CD4-positive, alpha-beta T cell treated with Interferon gamma for 1 hour (primary cell): Measurements from ENCODE around the gene CAPN5.
A peak's percentile ranks its signal among the peaks of the same experiment; 100 is the strongest.
"Not testable (repeated sequence)": the region's sequence is repeated elsewhere in the genome, so short reads cannot be mapped to it uniquely, and the experiment has no call there.

Experiments
- DNase-seq: peaks from one replicate; pipeline ENCODE4 v3.0.0-alpha.2; 2020

Gene CAPN5

DNA sequence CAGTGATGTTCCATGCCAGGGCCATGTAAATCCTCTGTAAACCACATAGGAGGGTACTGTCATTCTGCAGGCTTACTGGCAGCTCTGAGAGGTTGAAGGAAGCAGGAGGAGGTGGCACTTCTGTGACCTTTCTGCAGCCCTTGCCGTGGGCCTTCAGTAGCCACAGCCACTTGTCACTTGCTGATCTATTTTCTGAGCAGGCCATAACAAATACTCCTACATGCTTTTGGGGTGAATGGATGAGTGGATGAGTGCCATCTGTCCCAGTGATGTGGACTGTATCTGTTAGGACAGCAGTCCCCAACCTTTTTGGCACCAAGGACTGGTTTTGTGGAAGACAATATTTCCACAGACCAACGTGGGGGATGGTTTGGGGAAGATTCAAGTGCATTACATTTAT lies 22.4 kb upstream of the CAPN5 start:
- no peak for DNase-seq

DNA sequence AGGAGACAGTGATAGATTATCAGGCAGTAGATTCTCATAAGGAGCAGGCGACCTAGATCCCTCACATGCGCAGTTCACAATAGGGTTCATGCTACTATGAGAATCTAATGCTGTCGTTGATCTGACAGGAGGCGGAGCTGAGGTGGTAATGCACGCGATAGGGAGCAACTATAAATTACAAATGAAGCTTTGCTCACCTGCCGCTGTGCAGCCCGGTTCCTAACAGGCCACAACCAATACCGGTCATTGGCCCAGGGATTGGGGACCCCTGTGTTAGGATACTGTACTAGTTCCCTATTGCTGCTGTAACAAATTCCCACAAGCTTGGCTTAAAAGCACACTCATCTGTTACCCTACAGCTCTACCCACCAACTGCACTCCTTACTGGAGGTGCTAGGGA lies 21.9 kb upstream of the CAPN5 start:
- no peak for DNase-seq

DNA sequence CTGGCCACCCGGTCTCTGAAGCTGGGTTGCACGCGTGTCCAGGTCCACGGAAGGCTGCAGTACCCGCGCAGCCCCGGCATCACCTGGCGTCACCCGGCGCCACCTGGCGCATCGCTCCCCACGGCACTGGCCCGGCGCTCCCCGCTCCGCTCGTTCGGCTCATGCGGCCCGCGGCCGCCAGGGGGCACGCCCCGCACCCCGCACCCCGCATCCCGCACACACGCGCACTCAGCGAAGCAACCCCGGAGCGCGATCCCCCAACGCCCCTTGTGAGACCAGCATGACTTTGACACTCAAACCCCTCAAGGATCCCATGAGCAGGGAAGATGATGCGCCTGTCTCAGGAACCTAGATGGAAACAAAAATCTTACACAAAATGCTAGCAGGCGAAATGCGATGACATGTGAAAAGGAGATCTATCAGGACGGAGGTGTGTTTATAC lies 20.7 kb upstream of the CAPN5 start:
- DNase-seq: peak; percentile 47

DNA sequence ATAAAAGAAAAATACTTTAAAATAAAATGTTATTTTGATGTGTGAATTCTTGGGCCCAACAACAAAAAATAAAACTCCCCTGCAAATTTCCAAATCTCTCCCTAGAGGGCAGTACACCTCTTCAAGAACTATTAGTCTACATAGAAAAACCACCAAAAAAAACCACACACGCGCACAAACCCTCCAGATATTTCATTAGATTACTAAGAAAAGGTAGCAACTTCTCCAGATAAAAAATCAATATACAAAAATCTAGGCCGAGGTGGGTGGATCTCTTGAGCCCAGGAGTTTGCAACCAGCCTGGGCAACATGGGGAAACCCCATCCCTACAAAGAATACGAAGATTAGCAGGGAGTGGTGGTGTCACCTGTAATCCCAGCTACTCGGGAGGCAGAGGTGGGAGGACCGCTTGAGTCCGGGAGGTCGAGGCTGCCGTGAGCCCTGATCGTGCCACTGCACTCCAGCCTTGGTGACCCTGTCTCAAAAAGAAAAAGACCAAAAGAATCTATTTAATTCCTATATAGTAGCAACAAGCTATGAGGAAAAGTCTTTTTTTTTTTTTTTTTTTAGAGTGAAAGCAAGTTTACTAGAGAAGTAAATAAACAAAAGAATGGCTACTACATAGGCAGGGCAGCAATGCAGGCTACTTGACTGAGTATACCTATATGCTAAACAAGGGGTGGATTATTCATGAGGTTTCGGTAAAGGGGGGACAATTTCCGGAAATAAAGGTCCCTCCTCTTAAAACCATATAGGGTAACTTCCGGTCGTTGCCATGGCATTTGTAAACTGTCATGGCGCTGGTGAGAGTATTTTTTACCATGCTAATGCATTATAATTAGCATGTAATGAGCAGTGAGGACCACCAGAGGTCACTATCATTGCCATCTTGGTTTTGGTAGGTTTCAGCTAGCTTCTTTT lies 19.5 kb upstream of the CAPN5 start:
- DNase-seq: peak; percentile 86

DNA sequence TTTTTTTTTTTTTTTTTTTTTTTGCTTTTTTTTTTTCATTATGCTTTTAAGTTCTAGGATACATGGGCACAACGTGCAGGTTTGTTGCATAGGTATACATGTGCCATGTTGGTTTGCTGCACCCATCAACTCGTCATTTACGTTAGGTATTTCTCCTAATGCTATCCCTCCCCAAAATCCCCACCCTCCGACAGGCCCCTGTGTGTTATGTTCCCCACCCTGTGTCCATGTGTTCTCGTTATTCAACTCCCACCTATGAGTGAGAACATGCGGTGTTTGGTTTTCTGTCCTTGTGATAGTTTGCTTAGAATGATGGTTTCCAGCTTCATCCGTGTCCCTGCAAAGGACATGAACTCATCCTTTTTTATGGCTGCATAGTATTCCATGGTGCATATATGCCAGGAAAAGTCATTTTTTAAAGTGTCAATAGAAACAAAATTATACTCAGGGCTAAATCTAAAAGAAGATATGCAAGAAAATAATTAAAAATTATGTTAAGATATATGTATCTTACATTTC lies 18.8 kb upstream of the CAPN5 start:
- not testable (repeated sequence) for DNase-seq

DNA sequence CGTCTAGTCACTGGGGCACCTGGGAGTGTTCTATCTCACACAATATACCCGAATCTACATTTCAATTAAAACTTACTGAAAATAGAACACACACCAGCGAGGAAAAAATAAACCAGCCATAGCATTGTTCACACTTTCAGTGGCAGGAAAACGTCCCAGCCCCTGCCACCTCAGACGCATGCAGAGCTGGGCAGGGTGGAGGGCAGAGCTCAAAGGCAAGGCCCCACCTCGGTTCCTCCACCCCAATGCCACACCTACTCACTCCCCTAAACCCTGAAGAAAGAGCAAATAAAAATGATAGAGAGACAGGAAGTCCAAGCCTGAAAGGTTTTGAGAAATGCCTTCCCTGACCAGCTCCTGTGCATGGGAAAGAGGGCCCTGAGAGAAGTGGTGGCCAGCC lies 17.7 kb upstream of the CAPN5 start:
- DNase-seq: no peak

DNA sequence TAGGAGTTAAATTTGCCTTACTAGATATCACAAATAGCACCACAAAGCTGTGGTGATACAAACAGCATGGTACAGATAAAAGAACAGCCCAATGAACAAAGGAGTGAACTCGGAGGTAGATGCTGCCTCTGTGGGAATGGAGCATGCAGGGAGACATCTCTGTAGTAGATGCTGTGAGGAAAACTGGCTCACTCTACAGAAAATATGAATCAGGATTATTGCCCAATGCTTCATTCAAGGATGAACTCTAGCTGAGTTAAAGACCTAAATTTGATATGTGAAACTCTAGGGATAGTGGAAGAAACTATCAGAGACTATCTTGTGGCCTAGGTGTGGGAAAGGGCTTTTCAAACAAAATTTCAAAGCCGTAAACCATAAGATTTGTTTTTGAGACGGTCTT lies 15.3 kb upstream of the CAPN5 start:
- no peak for DNase-seq

DNA sequence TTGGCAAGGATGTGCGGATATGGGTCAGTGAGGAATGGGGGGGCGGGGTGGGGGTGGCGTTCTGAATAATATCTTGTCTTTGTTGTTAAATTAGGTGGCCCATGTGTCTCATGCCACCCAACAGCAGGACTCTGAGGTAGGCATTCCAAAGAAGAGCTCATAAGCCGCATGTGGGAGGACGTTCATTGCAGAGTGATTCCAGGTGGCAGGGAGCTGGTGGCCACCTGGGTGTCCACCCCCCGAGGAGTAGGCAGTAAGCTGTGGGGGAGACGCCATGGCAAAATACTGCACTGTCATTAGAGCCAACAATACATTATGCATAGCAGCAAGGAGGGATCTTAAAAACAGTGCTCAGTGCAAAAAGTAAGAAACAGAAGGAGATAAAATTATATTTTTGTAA lies 14.3 kb upstream of the CAPN5 start:
- no peak for DNase-seq

DNA sequence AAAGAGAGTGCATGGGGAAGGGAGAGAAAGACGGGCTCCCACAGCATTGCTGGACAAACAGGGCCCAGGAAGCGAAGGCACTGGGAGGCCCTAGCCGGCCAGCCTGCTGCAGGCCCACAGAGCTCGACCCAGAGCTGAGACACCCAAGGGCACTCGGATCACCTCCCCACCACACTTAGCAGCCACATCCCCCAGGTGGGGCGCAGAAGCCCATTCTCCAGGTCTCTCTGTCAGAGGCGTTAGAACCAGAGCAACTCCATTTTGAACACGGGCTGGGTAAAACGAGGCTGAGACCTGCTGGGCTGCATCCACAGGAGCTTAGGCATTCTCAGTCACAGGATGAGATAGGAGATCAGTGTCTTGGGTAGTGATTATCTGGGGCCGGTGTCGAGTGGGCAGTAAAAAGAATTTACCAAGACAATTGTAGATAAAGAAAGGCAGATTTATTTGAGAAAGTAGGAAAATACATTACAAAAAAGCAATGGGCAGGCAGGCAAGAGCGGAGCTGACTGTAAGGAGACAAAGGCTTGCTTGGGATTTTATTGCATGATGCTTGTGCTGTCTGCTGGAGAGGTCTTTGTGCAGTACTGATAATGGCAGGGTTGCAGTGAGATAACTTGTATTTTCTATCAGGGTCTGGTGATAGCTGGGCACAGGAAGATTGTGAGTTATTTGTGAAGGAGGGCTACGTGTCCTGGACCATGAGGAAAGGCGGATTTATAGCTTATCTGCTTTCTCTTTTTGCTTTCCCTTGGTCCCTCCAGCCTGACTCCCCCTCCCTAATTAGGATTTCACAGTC lies 13.4 kb upstream of the CAPN5 start:
- DNase-seq: no peak

DNA sequence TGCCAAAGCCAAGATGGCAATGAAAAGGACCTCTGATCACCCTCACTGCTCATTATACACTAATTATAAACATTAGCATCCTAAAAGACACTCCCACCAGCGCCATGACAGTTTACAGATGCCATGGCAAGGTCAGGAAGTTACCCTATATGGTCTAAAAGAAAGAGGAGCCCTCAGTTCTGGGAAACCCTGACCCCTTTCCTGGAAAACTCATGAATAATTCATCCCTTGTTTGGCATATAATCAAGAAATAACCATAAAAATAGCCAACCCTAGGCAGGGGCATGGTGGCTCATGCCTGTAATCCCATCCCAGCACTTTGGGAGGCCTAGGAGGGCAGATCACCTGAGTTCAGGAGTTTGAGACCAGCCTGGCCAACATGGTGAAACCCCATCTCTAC lies 12.7 kb upstream of the CAPN5 start:
- DNase-seq: no peak

DNA sequence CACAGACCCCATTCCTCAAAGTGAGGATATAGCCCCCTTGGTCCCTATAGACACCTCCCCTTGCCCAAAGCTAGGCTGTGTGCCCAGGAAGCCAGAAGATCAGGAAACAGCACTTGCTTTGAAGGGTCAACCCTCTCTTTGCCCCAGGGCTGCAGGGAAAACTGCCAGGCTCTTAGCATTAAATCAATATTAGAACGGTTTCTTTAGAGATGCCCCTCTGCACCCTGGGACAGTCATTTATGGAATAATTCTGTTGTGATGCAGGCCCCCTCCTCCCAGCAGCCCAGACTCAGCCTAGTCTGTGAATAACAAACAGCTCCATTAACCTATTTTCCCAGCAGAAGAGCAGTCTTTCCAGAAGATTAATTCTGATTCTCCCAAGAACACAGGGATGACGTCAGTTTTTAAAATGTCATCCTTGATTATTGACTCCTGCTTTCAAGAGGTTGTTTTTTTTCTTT lies 11.6 kb upstream of the CAPN5 start:
- no peak for DNase-seq

DNA sequence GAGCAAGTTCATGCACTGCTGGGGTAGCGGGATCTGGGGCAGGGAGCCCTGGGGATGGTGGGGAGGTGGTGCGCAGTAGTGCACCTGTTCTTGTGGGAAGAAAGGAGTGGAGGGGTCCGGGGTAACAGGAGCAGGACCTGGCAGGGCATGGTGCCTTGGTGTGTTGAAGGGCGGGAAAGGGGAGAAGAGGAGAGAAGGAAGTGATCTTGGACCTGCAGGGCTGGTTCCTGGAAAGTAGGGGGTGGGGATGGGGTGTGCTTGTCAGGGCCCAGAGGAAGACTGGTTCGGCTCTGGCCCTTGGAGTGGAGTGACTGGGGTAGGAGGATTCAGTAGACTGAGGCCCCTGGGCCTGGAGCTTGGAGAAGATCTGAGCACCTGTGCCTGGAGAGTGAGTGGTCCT lies 10.9 kb upstream of the CAPN5 start:
- no peak for DNase-seq

DNA sequence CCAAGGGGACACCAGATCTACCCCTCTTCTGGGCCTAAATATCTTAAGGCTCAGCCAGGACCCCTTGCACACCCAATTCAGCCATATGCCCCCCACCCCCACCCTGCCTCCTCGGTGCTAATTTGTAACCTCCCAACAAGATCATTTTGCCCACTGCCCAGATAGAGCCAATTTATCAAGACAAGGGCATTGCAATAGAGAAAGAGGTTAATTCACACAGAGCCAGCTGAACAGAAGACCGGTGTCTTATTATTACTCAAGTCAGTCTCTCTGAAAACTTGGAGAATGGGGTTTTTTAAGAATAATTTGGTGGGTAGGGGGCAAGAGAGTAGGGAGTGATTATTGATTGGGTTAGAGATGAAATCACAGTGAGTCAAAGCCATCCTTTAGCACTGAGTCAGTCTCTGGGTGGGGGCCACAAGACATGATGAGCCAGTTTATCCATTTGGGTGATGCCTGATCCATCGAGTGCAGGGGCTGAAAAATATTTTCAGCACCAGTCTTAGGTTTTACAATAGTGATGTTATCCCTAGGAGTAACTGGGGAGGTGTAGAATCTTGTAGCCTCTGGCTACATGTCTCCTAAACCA lies 9.9 kb upstream of the CAPN5 start:
- no peak for DNase-seq

DNA sequence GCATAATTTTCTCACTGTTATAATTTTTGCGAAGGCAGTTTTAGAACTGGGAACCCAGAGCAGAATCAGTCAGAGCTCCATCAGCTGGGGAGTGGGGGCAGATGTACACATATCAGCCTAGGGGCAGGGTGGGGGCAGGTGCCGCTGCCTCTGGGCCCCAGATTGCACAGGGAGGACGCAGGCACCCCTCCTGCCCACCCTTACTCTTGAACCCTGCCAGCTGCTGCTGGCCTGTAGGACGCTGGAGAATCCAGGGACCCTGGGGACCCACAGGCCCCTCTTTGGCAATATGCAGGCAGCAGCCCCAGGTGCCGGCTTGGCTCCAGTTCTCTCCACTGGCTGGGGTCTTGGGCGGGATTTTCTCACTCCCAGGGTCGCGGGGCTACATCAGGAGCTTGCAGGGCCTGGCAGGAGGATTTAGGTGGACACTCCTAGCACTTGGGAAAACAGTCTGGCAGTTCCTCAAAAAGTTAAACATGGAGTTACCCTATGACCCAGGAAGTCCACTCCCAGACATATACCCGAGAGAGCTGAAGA lies 8.8 kb upstream of the CAPN5 start:
- no peak for DNase-seq

DNA sequence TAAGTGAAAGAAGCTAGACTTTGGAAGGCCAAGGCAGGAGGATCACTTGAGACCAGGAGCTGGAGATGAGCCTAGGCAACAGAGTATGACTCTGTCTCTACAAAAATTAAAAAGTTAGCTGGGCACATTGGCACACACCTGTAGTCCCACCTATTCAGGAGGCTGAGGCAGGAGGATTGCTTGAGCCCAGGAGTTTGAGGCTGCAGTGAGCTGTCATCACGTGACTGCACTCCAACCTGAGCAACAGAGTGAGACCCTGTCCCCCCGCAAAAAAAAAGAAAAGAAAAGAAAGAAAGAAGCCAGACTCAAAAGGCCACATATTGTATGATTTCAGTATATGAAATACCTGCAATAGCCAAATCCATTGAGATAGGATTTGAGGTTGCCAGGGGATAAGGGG lies 7.9 kb upstream of the CAPN5 start:
- no peak for DNase-seq

DNA sequence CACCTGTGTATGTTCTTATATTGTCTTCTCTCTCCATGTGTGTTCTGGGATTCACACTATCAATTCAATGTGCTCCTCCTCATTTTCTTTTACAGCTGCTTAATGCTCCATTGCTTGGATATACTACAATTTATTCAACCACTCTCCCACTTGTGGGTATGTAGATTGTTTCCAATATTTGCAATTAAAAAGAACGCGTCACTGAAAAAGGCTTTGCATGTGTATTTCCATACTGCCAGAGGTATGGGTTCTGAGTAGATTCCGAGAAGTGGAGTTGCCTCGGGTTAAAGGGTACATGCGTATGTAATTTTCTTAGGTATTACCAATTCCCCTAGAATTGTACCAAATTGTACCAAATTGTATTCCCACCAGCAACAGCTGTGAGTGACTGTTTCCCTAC lies 7.0 kb upstream of the CAPN5 start:
- DNase-seq: no peak

DNA sequence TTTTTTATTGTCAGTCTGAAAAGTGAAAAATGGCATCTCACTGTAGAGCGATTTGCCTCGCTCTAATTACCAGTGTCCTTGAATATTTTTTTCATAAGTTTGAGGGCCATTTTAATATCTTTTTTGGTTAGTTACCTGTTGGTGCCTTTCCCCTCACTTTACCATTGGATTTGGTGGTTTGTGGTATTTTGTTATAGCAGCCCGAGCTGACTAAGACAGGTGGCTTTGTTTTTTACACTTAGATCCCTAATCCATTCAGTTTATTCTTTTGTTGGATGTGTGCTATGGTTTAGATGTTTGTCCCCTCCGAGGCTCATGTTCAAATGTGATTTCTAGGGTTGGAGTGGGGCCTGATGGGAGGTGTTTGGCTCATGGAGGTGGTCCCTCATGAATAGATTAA lies 6.5 kb upstream of the CAPN5 start:
- DNase-seq: no peak

DNA sequence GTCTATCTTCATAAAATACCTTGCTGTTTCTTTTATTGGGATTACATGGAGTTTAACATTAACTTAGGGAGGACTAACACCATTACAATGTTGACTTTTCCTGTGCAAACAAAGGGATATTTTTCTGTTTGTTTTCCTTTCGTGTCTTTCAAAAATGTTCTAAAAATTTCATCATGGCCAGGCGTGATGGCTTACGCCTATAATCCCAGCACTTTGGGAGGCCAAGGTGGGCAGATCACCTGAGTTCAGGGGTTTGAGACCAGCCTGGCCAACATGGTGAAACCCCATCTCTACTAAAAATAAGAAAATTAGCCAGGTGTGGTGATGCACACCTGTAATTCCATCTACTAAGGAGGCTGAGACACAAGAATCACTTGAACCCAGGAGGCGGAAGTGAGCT lies 5.5 kb upstream of the CAPN5 start:
- not testable (repeated sequence) for DNase-seq

DNA sequence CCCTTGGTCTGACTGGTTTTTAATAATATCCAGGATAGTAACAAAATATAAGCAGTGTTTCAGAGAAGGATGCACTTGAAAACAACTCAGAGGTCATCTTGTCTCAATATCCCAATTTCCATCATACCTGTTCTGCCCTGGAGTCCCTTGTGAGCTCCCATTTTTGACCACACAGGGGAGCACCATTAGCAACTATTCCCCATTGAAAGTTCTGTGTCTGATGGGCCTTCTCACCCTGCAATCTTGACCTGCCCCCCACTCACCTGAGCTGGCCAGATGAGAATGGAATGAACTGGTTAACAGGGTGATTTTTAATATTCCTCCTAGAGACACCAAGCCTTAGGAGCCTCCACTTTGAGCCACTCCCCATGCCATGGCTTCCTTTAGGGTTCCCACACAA lies 3.8 kb upstream of the CAPN5 start:
- no peak for DNase-seq

DNA sequence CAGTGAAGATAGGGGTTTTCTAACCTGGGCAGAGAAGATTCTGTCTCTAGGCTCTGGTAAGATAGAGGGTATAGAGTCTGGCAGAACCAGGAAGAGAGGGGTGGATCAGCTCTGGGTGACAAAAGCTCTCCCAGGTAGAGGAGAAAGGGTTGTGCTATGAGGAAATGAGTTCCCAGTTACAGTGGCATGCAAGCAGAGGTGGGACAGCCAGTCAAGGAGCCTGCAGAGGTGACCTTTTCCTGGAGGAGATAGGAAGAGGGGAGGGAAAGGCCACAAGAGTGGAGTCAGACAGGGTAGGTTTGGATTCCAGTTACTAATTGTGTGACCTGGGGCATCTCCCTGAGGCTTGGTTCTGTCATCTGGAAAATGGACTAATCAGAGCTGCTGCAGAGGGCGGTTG lies 3.4 kb upstream of the CAPN5 start:
- no peak for DNase-seq

DNA sequence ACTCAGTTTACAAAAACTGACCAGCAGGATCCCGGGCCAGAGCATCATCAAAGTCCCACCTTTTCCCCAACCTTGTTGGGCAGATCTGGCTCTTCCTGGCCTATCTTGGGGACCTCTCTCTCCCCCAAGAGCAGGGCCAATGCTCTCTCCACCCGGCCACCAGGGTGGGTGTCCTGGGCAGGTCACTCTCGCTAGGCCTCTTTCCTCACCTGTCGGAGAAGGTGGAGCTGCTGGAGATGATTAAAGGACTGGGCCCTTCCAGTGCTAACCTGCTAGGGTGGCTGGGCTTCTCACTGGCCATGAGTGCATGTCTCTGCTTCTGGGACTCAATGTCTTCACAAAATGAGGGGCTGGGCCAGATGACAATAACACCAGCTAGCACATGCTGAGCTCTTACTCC lies 2.9 kb upstream of the CAPN5 start:
- no peak for DNase-seq

DNA sequence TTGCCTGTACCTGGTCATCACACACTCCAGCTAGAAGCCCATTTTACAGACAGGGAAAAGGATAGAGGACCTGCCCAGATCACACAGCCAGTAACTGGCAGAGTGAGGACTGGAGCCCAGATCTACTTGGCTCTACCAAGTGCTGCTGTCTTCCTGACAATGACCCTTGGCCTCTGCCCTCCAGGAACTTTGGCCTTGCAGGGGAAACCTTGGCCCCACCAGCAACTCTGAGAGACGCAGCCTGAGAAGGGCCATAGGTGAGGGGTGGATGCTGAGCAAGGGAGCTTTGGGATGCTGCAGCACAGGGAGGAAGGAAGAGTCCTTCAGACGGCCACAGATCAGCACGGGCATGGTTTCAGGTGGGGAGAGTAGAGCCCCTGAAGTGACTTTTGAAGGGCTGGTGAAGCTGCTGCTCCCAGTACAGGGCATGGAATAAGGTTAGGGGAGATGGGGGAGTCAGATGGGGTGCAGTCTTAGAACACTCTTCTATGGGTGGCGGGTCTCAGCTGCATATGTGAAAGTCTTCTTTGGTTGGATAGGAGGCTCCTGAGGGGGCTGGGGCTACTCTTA lies 2.0 kb upstream of the CAPN5 start:
- no peak for DNase-seq

DNA sequence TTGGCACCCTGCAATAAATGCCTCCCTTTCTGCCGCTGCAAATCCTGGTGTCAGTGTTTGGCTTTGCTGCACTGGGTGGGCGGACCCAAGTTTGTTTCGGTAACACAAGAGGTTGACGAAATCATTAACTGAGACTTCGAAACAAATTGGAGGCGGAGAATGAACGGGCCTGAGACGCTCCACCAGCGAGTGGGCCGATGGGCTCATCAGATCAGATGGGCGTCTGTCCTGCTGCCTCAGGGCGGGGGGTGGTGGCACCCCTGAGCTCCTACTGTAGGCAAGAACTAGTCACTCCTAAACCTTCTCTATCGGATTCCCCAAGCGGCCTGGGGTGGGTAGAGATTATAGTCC lies 918 bp upstream of the CAPN5 start:
- no peak for DNase-seq
